Activated T-helper 1 cell treated with Interleukin-2 at 50 U/mL for 16 hours (primary cell): Measurements from ENCODE around the gene TTC39B.
"Not testable (repeated sequence)": the region's sequence is repeated elsewhere in the genome, so short reads cannot be mapped to it uniquely, and the experiment has no call there.

Source experiments
- DNase-seq: peaks from one replicate; pipeline ENCODE4 v3.0.0-alpha.2; 2020; ENCODE audit warnings: low read depth

Gene TTC39B

GRCh38 chr9:15264918-15265317, 42.1 kb downstream of the TTC39B start:
- no peak for DNase-seq

- DNase-seq: no peak
Observed at GRCh38 chr9:15262581-15262980, 44.4 kb downstream of the TTC39B start.

- no peak for DNase-seq
Observed at GRCh38 chr9:15256426-15256825, 50.6 kb downstream of the TTC39B start.

- no peak for DNase-seq
Observed at GRCh38 chr9:15253786-15254185, 53.2 kb downstream of the TTC39B start.

GRCh38 chr9:15253197-15253596, 53.8 kb downstream of the TTC39B start:
- DNase-seq: no peak

- no peak for DNase-seq
Observed at GRCh38 chr9:15249981-15250380, 57.0 kb downstream of the TTC39B start.

GRCh38 chr9:15249042-15249818, 57.8 kb downstream of the TTC39B start:
- DNase-seq: no peak

GRCh38 chr9:15248621-15249020, 58.4 kb downstream of the TTC39B start:
- DNase-seq: no peak

- DNase-seq: no peak
Observed at GRCh38 chr9:15248081-15248480, 58.9 kb downstream of the TTC39B start.

GRCh38 chr9:15246708-15247107, 60.3 kb downstream of the TTC39B start:
- no peak for DNase-seq

GRCh38 chr9:15246243-15246642, 60.8 kb downstream of the TTC39B start:
- DNase-seq: no peak

GRCh38 chr9:15244001-15244441, 63.0 kb downstream of the TTC39B start:
- DNase-seq: no peak

GRCh38 chr9:15243081-15243480, 63.9 kb downstream of the TTC39B start:
- no peak for DNase-seq

- DNase-seq: no peak
Observed at GRCh38 chr9:15240927-15241326, 66.1 kb downstream of the TTC39B start.

GRCh38 chr9:15239816-15240215, 67.2 kb downstream of the TTC39B start:
- no peak for DNase-seq

- DNase-seq: no peak
Observed at GRCh38 chr9:15238646-15239045, 68.4 kb downstream of the TTC39B start.

GRCh38 chr9:15235658-15236057, 71.4 kb downstream of the TTC39B start:
- no peak for DNase-seq

- DNase-seq: not testable (repeated sequence)
Observed at GRCh38 chr9:15233941-15234490, 73.0 kb downstream of the TTC39B start.

GRCh38 chr9:15232706-15233280, 74.2 kb downstream of the TTC39B start:
- not testable (repeated sequence) for DNase-seq

- DNase-seq: no peak
Observed at GRCh38 chr9:15231788-15232635, 75.0 kb downstream of the TTC39B start.

- no peak for DNase-seq
Observed at GRCh38 chr9:15229409-15229808, 77.6 kb downstream of the TTC39B start.

- no peak for DNase-seq
Observed at GRCh38 chr9:15227491-15227890, 79.5 kb downstream of the TTC39B start.
